RWPE1 (cell line): ENCODE results near the gene SPEF1.

ENCODE experiments used
- CTCF ChIA-PET: fragments of 350-600 bp; sonication (Branson Sonifier 250); formaldehyde crosslinking; extraction: SDS; loops from one replicate; lab custom pipeline; 2021; lab: Yijun Ruan, JAX
- POLR2A ChIA-PET: fragments of 400-600 bp; formaldehyde crosslinking; extraction: SDS; loops from one replicate; lab custom pipeline; 2020; ENCODE audit warnings: antibody characterized with exemption; ENCODE audit not compliant: low non-redundant PET; lab: Yijun Ruan, JAX
- DNase-seq: peaks from one replicate; pipeline ENCODE4 v3.0.0; 2012; ENCODE audit warnings: low spot score
- H3K27ac ChIP-seq: fragments of 450-650 bp; 2 replicates; pipeline ENCODE4 v1.5.1; 2017
- CTCF ChIP-seq: fragments of 450-650 bp; conservative IDR thresholded peaks from 2 replicates; pipeline ENCODE4 v1.5.1; 2017; ENCODE audit warnings: low read depth, mild to moderate bottlenecking

The SPEF1 gene

DNA sequence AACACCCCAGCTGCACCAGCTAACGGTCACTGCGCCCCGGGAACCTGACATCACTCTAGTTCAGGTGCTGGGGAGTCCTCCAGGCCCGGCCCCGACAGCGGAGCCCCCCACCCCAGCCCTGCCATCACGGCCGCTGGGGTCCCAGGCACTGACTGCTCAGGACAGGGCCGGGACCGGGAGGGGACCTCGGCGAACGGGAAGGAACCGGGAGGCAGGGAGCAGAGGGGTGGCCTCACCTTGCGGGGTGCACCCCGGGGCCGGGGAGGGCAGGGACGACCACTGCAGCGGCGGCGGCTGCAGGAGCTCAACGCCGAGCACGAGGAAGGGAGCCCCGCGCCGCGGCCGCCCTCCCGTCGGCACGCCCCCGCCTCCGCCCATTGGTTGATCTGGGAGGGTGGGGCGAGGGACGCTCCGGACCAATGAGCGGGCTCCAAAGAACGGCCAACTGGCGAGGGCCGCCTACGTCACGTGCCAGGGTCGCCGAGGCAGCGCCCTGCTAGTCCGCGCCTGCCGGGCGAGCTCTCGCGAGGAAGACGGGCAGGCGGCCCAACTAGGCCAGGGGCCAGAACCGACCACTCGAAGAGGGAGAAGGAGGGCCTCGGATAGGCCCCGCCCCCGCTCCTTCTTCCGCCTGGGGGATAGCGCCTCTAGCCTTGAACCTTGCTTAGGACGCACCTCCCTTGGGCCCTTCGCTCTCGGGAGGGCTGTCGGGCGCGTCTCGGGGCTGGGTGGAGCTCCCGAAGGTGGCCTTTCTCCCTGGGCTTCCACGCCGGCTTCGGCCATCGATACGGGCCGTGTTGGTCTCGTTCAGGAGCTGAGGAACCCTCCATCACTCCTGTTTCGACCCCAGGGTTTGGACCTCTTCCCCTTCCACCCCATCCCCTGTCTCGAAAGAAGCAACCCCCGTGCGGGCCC, 13.6 kb downstream of the SPEF1 start, which contains the start of gene ADISSP:
TSS of gene ADISSP (minus strand) at position 327 of the 915 bp plus-strand sequence. CDS start 7,653 bp downstream, outside the sequence.
- H3K27ac ChIP-seq = peak within 1 kb of the TSS; percentile 90
- POLR2A ChIA-PET = interaction anchor here (0.6 to 1.6 kb wide), 5 partner anchors 10 to 110 kb away, joined by 3 to 9 read pairs (median 4); partner anchors contain the start of gene SPEF1
- peak; percentile 100 for DNase-seq
- no peak for TF ChIP-seq CTCF
- CTCF ChIA-PET = interaction anchor here (0.6 to 2.4 kb wide), 11 partner anchors 9 to 424 kb away, joined by 3 to 10 read pairs (median 4); partner anchors contain the start of genes CENPB and SPEF1

GRCh38 chr20:3767110-3767426, 14.2 kb downstream of the SPEF1 start:
- ChIA-PET CTCF (interaction anchor here (0.5 to 2.4 kb wide), 7 partner anchors 9 to 425 kb away, joined by 3 to 10 read pairs (median 4); no protein-coding TSS in a partner anchor), POLR2A (interaction anchor here (0.6 to 1.1 kb wide), 3 partner anchors 10 to 19 kb away, joined by 3 to 5 read pairs (median 4); no protein-coding TSS in a partner anchor)
- no peak for TF ChIP-seq CTCF
- no peak for DNase-seq
- H3K27ac ChIP-seq = peak overlapping the region; percentile 90

- no peak for DNase-seq
- ChIA-PET CTCF (interaction anchor here (0.5 to 1.5 kb wide), 4 partner anchors 8 to 57 kb away, joined by 3 to 5 read pairs (median 4); no protein-coding TSS in a partner anchor), POLR2A (interaction anchor here (0.6 to 1.0 kb wide), 2 partner anchors 9 to 103 kb away, joined by 3 to 13 read pairs; no protein-coding TSS in a partner anchor)
- TF ChIP-seq CTCF = no peak
- H3K27ac ChIP-seq = peak overlapping the region; percentile 90
These were observed 14.7 kb downstream of the SPEF1 start for GRCh38 chr20:3766422-3767109.

- TF ChIP-seq CTCF = no peak
- peak overlapping the region; percentile 90 for H3K27ac ChIP-seq
- no peak for DNase-seq
- POLR2A ChIA-PET = interaction anchor here (0.6 to 1.0 kb wide), 2 partner anchors 8 to 102 kb away, joined by 3 to 13 read pairs; no protein-coding TSS in a partner anchor
- CTCF ChIA-PET = interaction anchor here (1.0 to 1.4 kb wide), 2 partner anchors 12 to 90 kb away, joined by 3 to 5 read pairs; no protein-coding TSS in a partner anchor
These were observed 15.9 kb downstream of the SPEF1 start for GRCh38 chr20:3765171-3765882.

DNA sequence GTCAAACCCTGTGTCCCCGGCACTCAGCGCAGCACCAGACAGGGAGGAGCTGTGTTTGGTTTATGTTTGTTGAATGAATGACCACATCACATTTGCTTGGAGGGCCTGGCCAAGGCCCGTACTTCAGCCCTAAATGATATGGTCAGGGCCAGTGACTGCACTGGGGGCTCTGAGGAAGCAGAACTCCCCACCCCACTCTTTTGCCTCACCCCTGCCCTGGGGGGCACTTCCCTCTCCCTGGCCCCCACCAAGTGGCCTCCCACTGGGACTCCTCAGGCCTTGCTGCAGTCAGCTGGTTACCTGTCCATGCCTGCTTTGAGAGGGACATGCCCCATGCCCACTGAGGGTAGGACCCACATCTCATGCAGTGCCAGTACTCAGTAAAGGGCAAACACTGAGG, 16.6 kb downstream of the SPEF1 start:
- peak overlapping the region; percentile 90 for H3K27ac ChIP-seq
- ChIA-PET CTCF (interaction anchor here (0.8 to 1.4 kb wide), 3 partner anchors 12 to 90 kb away, joined by 3 to 5 read pairs (median 3); no protein-coding TSS in a partner anchor), POLR2A (no interaction called here)
- no peak for DNase-seq
- TF ChIP-seq CTCF = no peak
